Medulla oblongata (tissue), 1 donor: ENCODE measurements around the gene PHF19.

Source experiments
- DNase-seq: peaks from one replicate; pipeline ENCODE4 v3.0.0-alpha.2; 2015; ENCODE audit errors: extremely low spot score

The PHF19 gene

DNA sequence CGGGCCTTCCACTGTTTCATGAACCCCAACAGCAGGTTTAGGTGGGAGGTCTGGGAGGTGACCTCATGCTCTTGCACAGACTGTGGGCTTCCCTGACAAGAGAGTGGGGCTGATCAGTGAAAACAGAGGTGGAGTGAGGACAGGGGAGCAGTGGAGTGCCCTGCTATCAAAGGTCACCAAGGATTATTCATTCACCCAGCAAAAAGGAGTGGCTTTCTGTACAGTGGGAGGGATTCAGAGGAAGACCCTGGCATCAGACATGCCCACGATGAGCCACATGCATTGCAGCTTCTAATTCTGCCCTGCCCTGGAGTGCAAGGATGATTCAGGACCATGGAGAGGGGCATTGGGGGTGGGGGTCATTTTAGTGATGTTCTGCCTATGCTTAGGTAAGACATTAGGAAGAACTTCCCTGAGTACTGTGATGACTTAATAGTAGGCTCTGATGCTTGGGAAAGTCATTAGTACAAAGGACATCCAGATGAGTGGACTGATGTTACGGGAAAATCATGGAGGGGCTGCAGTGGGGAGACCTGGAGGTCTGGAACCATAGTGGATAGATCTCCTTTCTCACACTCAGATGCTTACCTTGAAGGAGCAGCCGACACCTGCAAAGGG lies 36.8 kb upstream of the PHF19 start:
- no peak for DNase-seq

DNA sequence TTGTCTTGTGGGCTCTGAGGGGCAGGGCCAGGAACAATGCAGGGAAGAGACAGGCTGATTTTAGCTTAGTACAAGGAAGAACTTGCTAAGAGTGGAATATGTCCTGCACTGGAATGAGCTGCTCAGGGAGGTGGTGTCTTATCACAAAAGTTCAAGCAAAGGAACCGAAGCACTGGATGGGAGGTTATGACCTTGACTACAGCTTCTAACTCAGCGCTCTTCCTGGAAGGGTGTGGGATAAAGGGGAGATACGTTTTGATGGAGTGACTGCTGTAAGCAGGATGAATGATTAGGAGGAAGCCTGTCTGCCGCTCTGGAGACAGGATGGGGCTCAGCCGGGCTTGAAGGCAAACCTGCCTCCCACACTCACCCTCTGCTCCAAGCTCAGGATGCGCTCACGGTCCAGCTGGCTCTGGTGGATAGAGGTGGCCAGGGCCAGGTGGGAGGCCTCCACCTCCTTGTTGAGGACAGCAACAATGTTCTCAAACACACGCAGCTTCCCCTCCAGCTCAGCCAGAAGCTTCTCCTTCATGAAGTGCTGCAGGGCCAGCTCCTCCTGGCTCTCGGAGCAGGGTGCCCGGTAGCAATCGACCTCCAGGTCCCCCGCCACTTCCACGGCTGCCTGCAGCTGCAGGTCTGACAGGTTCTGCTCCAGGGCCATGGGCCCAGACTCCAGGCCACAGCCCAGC lies 36.1 kb upstream of the PHF19 start:
- DNase-seq = no peak

DNA sequence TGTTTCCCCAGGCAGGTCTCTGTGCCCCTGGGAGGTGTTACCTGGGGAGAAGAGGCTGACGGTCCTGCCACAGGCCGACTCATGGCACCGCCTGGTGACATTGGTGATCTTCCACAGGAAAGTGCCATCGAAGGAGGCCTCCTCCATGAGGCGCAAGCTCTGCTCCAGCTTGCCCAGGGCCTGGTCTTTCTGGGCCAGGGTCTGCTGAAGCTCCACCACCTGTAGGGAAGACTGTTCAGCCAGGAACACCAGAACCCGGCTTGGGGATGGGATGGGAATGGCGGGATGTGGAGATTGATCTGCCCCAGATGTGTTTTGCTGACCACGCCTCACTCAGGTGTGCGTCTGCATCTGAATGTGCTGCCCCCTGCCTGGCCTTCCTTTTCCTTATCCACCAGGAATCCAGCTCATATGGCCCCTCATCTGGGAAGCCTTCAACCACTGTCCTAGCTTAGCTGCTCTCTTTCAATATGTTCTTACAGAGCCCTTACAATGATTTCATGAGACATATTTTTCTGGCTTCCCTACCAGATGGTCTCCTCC lies 34.4 kb upstream of the PHF19 start:
- no peak for DNase-seq

DNA sequence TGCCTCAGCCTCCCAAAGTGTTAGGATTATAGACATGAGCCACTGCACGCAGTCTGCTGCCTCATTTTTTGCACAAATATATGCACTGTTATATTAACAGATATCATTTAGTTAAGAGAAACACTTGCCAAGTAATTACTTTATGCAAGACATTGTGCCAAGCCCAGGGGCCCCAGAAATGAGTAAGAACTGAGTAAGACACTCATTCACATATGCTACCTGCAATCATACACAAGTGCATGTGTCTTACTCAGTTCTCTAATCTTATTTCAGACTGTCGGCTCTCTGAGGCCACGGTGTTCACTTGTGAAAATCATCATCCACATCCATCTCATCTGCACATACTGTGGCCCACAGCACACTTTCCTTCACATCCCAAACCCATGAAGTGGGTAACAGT lies 33.7 kb upstream of the PHF19 start:
- no peak for DNase-seq

DNA sequence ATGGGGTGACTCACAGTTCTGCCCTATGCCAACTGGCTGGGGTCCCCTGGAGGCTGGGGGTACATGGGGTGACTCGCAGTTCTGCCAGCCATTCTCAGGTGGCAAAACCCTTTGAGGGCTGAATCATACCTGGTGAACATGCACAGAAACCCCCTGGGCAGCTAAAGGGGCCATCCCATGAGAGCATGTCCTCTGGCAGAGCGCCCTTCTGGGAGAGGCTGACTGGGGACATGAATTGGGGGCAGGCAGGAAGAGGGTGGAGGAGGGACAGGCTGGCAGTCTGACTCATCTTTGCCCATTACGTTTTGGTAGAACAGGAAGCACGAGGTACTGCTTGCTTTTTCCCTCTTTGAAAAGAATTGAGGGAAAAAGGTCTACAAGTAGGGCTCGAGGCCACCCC lies 32.9 kb upstream of the PHF19 start:
- no peak for DNase-seq

DNA sequence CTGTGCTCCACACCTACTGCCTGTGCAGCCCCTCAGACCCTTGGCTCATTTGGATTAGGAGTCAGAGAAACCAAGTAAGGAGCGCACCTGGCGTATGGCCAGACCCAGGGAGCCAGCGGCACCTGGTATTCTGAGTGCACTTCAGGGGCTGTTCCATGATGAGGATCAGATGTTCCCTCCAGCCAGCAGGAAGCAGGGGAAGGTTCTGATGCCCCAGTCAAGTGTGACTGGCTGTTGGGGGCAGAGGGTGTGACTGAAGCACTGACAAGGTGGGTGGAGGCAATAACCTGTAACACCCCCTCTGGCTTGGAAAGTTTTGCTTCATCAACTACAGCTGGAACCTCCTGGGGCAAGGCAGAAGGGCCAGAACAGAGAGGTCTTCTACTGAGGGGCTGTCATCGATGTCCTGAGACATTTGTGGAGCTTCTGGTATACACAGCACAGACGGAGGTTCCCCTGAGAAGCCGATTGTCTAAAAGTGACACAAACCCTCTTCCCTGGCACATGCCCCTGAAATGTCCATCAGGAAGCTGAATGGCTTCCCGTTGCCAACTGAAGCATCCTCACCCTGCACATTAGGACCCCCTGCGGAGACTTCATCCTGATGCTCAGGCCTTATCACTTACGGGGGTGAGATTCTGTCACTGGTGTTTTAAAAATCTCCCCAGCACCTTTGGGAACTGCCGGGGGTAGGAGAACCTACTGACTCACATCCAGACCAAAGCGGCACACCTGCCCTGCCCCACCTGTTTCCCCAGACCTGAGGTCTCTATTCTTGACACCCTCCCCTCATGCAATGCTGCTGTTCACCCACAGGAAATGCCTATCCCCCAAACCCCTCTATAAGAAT lies 28.6 kb upstream of the PHF19 start:
- no peak for DNase-seq

DNA sequence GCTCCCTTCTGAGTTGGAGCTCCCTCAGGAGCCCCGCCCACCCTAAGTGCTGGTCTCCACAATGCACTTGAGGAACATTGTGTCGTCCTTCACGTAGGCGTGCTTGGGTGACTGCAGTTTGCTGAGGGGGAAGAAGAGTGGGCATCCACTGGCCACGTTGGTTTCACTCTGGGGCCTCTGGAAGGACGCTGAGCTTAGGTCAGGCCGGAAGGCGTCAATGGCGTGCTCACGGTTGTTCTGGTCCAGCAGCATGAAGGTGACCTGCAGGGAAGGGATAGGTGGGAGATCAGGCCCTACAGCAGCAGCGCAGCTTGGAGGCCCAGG lies 28.0 kb upstream of the PHF19 start:
- DNase-seq = no peak

DNA sequence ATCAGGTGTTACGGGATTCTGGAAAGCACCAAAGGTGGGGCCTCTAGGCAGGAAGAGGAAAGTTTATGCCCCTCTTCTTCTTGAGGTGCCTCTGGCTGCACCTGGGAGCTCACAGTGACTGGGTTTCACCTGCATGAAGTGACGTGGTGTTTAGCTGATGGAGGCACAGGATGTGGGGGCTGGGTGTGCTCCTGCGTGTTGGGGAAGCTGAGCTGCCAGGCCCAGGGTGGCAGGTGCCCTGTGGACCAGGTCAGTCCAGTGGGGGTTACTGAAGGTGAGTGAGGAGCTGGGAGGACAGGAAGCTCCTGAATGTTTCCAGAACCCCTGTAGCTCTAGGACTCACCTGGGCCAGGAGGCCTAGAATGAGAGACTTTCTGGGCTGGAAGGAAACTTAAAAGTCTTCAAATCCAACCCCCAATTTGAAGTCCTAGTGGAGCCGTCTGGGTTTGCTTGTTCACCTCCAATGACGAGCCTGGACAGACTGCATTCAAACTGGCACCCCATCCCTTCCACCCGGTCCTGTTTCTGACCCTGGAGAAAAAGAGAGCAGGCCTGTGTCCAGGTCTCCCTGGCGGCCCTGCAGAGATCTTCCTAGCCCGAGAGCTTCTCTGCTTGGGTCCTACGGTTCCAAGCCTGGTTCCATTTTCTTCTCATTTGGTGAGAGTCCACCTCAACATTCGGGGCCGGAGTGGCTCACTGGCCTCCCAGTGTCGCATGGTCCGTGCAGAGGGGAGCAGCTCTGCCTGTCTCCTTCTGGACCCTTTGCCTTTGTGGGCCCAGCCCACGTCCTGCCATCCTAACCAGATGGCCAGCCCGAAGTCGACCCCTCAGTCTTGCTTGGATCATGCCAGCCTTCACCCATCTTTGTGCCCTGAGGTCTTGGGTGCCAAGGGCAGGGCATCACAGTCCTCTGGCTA lies 27.3 kb upstream of the PHF19 start:
- DNase-seq = no peak

DNA sequence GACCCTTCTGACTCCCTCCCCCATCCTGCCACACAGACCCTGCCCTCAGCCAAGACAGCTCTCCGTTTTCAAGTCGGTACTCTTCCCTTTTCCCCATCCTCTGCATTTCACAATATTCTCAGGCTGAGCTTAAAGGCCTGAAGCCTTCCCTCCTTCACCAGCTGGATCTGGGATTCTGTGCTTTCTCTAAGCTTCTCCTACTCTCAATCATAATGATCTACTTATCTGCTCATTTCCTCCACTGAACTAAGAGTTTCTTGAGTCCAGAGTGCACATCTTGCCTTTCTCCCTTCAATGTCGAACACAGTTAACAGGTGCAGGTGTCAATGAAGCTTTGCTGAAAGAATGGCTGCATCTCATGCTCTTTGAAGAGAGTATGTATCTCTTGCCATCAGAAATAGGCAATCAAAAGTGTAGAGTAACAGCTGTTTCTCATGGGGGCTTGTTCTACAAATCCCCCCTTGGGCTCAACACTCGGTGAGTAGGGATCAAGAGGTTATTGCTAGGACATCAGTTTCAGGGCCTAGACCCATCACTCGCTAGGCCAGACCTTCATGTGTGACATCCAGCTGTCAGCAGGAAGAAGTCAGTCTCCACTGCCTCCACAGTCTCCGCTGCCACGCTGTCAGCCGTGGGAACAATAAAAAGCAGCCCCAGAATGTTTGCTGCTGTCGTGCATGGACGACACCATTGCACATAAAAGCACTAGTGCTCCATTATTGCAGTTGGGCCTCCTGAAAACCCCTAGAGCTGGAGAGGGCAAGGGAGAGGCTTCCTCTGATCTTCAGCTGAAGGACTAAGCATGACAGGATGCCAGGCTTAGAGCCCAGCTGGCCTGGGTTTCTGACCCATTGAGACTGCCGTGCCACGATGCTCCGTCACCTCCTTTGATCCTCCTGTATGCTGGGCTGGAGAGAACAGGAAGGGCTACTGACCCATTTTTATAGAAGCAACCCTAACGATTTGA lies 25.9 kb upstream of the PHF19 start:
- DNase-seq = no peak

DNA sequence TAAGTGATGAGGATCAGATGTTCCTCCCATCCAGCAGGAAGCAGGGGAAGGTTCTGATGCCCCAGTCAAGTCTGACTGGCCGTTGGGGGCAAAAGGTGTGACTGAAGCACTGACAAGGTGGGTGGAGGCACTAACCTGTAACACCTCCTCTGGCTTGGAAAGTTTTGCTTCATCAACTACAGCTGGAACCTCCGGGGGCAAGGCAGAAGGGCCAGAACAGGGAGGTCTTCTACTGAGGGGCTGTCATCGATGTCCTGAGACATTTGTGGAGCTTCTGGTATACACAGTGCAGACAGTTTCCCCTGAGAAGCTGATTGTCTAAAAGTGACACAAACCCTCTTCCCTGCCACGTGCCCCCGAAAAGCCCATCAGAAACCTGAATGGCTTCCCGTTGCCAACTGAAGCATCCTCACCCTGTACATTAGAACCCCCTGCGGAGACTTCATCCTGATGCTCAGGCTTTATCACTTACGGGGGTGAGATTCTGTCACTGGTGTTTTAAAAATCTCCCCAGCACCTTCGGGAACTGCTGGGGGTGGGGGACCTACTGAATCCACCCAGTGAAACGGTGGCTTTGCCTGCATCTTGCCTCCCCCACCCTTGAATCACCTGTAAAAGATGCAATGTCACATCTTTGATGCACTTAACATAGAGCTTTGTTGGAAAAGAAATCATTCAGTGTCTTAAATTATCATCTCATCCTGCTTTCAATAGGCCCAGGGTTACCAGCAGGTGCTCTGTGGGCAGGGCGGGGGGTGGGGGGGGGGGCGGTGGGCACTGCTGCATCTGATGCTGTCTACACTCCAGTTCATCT lies 25.0 kb upstream of the PHF19 start:
- no peak for DNase-seq

DNA sequence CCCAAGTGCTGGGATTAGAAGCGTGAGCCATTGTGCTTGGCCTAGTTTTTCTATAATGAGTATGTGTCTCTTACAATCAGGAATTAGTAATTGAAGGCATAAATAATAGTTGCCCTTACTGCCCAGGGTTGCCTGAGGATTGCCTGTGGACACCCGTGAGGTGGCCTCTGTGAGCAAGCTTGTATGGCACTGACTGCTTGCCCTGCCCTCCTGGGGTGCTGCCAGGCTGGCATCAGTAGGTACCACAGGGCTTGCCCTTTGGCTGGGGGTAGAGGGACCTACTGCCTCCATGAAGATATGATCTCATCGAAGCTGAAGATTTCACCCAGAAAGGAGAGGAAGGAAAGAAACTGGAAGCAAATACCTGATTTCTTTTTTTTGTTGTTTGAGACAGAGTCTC lies 23.8 kb upstream of the PHF19 start:
- DNase-seq = no peak

DNA sequence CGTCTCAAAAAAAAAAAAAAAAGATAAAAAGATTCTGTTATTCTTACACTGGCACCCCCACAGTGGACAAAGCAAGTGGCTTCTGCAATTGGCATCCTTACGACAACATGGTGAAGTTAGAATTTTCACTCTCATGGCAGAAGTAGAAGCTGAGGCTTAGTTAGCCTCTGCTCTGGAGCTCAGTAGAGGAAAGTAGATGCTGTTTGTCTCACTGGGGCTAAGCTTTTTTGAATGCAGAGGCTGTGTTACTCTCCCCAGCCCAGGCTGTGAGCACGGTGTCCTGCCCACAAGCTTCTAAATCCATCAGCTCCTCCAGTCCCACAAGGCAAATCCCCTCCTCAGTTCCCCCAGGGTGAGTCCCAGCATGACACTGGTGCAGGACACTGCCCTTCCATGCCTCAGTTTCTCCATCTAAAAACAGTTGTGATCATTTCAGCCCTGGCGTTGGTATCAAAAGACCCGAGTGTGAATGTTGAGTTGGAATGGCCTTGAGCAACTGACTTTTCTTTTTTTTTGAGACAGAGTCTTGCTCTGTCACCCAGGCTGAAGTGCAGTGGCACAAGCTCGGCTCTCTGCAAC lies 22.6 kb upstream of the PHF19 start:
- no peak for DNase-seq

DNA sequence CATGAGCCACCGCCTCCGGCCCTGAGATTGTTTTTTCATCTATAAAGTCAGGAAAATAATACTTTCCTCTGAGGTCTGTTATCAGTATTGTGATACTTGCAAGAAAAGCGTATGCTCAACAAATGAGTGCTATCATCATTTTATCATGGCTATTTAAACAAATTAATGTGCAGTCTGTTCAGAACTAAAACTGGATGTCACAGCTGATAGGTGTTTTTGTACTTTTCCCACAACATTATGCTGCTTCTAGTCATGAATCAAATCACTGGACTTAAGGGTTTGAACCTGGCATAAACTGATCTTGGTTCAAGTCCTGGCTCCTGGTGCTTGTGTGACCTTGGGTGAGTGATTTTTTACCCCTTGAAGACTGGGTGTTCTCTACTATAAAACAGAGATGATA lies 21.4 kb upstream of the PHF19 start:
- DNase-seq = no peak

DNA sequence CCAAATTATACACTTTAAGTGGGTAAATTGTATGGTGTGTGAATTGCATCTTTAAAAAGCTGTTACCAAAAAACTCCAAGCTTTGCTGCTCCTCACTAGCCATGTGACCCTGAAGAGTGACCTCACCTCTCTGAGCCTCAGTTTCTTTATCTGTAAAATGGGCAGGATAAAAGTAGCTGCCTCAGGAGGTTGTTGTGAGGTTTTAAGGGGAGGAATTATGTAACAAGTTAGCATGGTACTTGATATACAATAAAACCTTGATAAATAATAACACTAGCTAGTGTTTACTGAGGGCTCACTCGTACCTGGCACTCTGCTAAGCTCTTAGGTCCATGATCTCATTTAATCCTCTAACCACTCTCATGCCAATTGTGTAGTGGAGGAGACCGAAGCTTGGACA lies 19.0 kb upstream of the PHF19 start:
- DNase-seq = no peak

DNA sequence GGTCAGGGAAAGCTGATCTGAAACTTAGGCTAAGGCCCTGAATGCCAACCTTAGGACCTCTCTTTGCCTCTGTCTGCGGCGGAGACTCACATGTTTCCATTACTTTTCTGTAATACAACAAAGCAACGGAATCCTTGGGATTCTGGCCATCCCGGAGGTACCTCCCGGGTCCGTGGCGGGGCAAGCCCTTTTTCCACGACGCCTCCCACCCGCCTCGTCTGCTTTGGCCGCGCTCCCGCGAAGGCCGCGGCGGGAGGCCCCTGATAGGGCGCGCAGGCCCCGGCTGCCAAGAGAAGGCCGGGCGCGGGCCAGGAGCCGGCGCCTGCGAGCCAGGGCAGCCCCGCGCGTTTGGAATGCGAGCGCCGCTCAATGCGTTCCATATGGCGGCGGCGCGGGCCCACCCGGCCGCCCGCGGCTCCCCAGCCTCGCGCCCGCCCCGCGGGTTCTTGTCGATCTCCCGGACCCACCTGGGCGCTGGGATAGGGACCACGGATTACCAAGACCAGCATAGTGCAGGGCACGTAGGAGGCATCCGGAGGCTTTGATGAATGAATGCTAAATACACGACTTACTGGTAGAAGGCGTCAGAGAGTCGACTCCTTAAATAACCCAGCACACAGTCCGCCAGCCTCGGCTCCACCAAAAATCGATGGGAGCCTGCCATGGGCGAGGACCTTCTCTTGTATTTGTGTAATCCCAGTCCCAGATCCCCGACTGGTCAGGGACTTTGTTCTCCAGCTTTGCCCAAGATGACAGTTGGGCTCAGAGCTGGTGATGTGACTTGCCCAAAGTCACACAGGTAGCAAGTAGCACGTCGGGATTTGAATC lies 17.5 kb upstream of the PHF19 start:
- DNase-seq = no peak

DNA sequence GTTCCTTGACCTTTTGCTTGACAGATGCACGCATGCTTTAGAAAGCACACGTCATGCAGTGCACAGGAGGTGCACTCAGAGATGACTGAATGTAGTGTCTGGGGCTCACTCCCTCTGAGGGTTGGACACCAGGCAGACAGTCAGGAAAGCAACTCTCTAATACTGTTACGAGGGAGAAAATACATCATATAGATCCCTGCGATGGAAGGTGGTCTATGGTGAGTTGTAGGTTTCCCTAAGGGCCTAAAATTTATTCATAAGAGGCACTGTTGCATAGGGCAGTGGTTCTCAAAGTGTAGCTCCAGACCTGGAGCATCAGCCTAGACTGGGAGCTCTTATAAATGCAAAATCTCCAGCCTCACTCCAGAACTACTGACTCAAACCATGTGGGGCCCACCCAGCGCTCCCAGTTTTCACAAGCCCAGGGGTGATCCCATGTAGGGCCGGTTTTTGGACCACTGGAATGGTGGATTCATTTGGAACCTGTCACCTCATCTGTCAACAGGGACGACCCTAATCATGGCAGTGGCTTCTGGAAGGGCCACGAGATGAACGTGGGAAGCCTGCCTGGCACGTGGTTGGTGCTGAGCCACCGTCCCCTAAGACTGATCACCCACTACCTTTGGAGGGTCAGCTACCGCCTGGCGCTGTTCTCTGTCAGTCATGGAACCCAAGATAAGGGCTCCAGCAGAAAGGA lies 16.8 kb upstream of the PHF19 start:
- DNase-seq = no peak

DNA sequence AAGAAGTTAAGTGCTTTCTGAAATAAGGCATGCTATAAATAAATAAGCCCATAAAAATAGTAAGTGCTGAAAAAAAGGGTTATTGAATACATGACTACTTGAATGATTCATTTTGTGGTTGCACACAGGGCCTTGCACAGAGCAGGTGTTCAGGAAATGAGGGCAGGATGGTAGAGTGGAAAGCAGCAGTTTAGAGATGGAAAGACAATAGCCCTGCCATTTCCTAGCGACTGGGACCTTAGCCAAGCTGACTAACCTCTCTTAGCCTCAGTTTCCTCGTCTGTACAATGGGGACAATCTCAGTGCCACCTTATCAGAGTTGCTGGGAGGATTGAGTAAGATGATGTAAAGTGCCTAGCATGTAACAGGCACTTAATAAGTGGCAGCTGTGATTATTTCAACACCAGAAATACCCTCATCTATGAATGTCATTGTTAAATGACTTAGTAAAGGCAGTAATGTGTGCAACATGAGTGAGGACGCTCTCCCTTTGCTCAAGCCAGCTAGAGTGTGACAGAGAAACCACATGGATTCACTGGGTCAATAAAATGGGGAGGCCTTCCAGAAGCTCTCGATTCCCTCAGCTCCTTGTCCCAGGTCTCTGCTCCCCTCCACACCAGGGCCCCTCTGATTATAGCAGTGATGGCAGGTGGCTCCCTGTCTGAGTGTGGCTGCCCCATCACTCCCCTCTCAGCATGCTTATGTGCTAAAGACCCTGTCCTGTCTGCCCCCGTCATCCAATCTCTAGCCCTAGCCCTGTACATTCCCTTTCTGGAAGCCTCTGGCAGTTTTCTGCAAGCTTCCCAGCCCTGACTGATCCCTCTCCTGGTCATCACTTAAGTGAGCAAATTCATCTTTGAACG lies 16.0 kb upstream of the PHF19 start:
- DNase-seq = no peak
